Ishikawa (cell line): ENCODE results near the gene INO80D.

Source experiments
- CEBPB ChIP-seq: IDR thresholded peaks from 2 replicates; pipeline ENCODE4 v1.6.1; 2012
- CREB1 ChIP-seq: IDR thresholded peaks from 2 replicates; pipeline ENCODE4 v1.6.1; 2012; ENCODE audit warnings: low read depth
- EGR1 ChIP-seq: IDR thresholded peaks from 2 replicates; pipeline ENCODE4 v1.6.1; 2012
- FOXM1 ChIP-seq: IDR thresholded peaks from 2 replicates; pipeline ENCODE4 v1.6.1; 2012; ENCODE audit warnings: low read depth, borderline replicate concordance
- NFIC ChIP-seq: IDR thresholded peaks from 2 replicates; pipeline ENCODE4 v1.6.1; 2012
- RAD21 ChIP-seq: IDR thresholded peaks from 2 replicates; pipeline ENCODE4 v1.6.1; 2012; ENCODE audit warnings: low read depth
- TAF1 ChIP-seq: IDR thresholded peaks from 2 replicates; pipeline ENCODE4 v1.6.1; 2012; ENCODE audit warnings: low read depth, mild to moderate bottlenecking
- TCF12 ChIP-seq: IDR thresholded peaks from 2 replicates; pipeline ENCODE4 v1.6.1; 2012; ENCODE audit warnings: low read depth
- TEAD4 ChIP-seq: IDR thresholded peaks from 2 replicates; pipeline ENCODE4 v1.6.1; 2012
- YY1 ChIP-seq: IDR thresholded peaks from 2 replicates; pipeline ENCODE4 v1.6.1; 2012; ENCODE audit warnings: low read depth
- ZBTB7A ChIP-seq: IDR thresholded peaks from 2 replicates; pipeline ENCODE4 v1.6.1; 2012; ENCODE audit warnings: low read depth
- TF ChIP-seq, protein P1 (sequence below): IDR thresholded peaks from 2 replicates; pipeline ENCODE4 v1.6.1; 2012
- TF ChIP-seq, protein P2 (sequence below): IDR thresholded peaks from 2 replicates; pipeline ENCODE4 v1.6.1; 2012; ENCODE audit warnings: low read depth, mild to moderate bottlenecking
- TF ChIP-seq, protein P3 (sequence below): IDR thresholded peaks from 2 replicates; pipeline ENCODE4 v1.6.1; 2012

Gene INO80D

DNA sequence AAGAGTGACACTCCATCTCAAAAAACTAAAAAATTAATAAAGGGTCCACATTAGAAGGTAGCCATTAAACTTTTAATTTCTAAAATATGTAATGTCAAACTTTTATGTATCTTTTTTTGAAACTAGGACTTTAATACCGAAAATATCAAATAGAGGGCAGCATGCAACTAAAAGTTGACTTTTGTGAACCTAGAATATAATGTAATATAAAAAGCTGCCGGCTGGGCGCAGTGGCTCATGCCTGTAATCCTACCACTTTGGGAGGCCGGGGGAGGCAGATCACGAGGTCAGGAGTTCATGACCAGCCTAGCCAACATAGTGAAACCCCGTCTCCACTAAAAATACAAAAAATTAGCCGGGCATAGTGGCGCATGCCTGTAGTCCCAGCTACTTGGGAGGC is 62.8 kb downstream of the INO80D start:
- TF ChIP-seq ZBTB7A (no peak), NFIC (no peak), CEBPB (no peak), EGR1 (no peak), TCF12 (no peak), TAF1 (no peak), TEAD4 (no peak), FOXM1 (no peak), YY1 (no peak), RAD21 (no peak)
- TF ChIP-seq, protein P1, sequence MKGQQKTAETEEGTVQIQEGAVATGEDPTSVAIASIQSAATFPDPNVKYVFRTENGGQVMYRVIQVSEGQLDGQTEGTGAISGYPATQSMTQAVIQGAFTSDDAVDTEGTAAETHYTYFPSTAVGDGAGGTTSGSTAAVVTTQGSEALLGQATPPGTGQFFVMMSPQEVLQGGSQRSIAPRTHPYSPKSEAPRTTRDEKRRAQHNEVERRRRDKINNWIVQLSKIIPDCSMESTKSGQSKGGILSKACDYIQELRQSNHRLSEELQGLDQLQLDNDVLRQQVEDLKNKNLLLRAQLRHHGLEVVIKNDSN = no peak
- TF ChIP-seq, protein P2, sequence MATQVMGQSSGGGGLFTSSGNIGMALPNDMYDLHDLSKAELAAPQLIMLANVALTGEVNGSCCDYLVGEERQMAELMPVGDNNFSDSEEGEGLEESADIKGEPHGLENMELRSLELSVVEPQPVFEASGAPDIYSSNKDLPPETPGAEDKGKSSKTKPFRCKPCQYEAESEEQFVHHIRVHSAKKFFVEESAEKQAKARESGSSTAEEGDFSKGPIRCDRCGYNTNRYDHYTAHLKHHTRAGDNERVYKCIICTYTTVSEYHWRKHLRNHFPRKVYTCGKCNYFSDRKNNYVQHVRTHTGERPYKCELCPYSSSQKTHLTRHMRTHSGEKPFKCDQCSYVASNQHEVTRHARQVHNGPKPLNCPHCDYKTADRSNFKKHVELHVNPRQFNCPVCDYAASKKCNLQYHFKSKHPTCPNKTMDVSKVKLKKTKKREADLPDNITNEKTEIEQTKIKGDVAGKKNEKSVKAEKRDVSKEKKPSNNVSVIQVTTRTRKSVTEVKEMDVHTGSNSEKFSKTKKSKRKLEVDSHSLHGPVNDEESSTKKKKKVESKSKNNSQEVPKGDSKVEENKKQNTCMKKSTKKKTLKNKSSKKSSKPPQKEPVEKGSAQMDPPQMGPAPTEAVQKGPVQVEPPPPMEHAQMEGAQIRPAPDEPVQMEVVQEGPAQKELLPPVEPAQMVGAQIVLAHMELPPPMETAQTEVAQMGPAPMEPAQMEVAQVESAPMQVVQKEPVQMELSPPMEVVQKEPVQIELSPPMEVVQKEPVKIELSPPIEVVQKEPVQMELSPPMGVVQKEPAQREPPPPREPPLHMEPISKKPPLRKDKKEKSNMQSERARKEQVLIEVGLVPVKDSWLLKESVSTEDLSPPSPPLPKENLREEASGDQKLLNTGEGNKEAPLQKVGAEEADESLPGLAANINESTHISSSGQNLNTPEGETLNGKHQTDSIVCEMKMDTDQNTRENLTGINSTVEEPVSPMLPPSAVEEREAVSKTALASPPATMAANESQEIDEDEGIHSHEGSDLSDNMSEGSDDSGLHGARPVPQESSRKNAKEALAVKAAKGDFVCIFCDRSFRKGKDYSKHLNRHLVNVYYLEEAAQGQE = no peak

DNA sequence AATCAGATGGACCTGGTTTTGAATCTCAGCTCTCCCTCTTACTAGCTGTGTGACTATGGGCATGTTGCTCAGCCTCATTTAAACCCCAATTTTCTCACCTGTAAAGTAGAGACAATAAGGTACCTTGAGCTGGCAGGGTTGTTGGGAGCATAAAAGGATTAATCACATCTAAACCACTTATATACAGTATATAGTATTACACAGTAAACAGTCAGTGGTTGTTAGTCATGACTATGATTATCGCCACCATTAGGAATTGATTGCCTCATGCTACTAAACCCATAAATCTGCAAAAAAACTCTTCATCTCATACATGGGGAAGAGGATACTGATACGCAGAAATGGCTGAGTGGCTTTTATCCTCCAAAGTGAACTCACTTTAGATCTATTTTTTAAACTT is 65.8 kb downstream of the INO80D start:
- TF ChIP-seq FOXM1 = no peak
- no peak for TF ChIP-seq ZBTB7A
- TF ChIP-seq TCF12 = no peak
- TF ChIP-seq, protein P2 = no peak
- no peak for TF ChIP-seq TAF1
- TF ChIP-seq, protein P1 = no peak
- TF ChIP-seq TEAD4 = no peak
- no peak for TF ChIP-seq NFIC
- no peak for TF ChIP-seq RAD21
- TF ChIP-seq EGR1 = no peak
- TF ChIP-seq CREB1 = no peak

DNA sequence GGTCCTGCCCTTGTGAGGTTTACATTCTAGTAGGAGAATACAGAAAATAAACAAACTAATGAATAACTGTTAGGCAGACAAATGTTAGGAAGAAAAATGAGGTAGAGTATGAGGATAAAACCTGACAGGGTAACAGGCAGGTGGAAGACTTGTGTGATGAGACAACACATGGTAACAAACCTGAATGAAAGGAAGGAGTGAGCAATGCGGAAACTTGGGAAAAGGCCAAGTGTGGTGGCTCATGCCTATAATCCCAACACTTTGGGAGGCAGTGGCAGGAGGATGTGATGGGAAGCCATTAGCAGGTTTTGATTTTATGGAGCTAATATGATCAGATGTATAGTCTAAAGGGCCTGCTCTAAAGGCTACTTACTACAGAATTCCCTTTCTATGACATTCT is 74.2 kb downstream of the INO80D start:
- TF ChIP-seq CEBPB (no peak), TAF1 (no peak), EGR1 (no peak), CREB1 (no peak), TCF12 (no peak), RAD21 (no peak)
- TF ChIP-seq, protein P3, sequence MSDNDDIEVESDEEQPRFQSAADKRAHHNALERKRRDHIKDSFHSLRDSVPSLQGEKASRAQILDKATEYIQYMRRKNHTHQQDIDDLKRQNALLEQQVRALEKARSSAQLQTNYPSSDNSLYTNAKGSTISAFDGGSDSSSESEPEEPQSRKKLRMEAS = no peak

DNA sequence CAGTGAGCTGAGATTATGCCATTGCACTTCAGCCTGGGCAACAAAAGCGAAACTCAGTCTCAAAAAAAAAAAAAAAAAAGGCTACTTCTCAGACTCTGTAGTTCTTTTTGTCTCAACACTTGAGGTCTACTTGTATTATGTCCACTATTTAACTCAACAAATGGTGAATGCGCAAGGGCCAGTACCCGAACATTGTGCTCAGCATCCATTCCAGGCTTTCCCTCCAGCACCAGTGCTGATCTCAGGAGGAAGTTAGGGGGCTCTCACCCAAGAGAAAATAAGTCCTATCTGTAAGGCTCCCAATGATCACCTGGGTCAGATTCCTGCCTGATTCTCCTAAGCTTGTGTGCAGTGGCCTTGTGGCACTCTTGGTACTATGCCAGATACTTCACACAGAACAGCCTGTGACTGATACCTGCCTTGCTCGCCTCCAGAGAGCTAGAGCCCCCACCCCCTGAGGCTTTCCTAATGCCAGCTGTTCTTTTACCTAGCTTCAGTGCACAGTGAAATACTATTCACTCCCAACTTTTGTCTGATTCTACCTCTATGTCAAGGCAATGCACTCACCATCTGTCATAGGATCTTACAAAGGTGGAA is 74.9 kb downstream of the INO80D start:
- TF ChIP-seq NFIC (no peak), ZBTB7A (no peak), TCF12 (no peak), RAD21 (no peak), YY1 (no peak)
- TF ChIP-seq, protein P2 = no peak

DNA sequence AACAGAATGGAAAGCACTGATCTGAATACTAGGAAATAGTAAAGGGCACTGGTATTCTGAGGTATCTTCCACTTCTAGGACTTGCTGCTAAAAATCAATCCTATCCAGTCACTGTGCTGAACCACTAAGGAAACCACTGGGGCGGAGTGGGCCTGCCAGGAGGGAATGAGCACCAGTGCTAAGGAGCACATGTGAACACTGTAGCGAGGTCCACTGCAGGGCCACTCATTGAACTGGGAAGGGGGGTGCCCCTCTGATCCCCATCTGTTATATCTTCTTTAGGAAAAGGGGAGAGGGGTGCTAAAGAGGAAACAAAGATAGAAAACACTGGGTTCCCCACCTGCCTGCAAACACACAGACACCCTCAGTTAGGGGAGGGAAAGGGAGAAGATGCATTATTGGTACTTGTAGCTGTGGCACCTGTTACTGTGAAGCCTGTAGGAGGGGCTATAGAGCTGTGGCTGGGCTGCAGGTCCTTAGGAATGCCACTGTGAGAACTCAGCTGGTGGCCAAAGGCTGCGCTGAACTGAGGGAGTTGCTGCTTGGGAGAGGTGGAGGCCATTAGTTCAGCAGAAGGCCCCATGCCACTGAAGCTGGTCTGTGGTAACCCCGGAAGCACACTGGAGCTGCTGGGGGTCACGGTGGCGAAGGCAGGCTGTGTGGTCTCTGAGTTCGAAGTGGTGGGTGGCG is 81.8 kb downstream of the INO80D start:
- peak; percentile 58 for TF ChIP-seq RAD21
- TF ChIP-seq TEAD4 = no peak
